Caco-2 (cell line): Measurements from ENCODE around the gene SMIM44. TPM values are rescaled to one million over a fixed set of nuclear protein-coding genes. Genes with fewer than 3 reads are reported as not detected.
A peak's percentile ranks its signal among the peaks of the same experiment; 100 is the strongest.

ENCODE experiments used
- BruUV-seq: library from RNA; stranded (reverse); fragments of 400-500 nt; replicated peaks from 2 replicates; lab custom pipeline; 2021; lab: Mats Ljungman, UMichigan
- CTCF ChIA-PET: fragments of 300-600 bp; sonication (Branson Sonifier 250); formaldehyde crosslinking; loops from one replicate; lab custom pipeline; 2022; ENCODE audit warnings: antibody characterized with exemption; lab: Charles Lee
- POLR2A ChIA-PET: fragments of 300-600 bp; sonication (Branson Sonifier 250); formaldehyde crosslinking; loops from one replicate; lab custom pipeline; 2022; ENCODE audit warnings: antibody characterized with exemption; lab: Charles Lee
- DNase-seq, 2 experiments: peaks; one replicate each; pipeline versions ENCODE4 v3.0.0 to v3.0.0-alpha.2; 2020 to 2022
- H3K27me3 ChIP-seq: replicated peaks from 2 replicates; pipeline ENCODE4 v1.6.0; 2011; ENCODE audit warnings: low read length; ENCODE audit not compliant: control insufficient read depth, insufficient read depth
- H3K36me3 ChIP-seq: 2 replicates; pipeline ENCODE4 v1.5.1; 2011; ENCODE audit warnings: low read length; ENCODE audit not compliant: control insufficient read depth, insufficient read depth
- H3K4me1 ChIP-seq: fragments of 250-450 bp; sonication (Bioruptor Pico); 2 replicates; pipeline ENCODE4 v1.5.1; 2020; ENCODE audit warnings: mild to moderate bottlenecking
- H3K4me3 ChIP-seq: 2 replicates; pipeline ENCODE4 v1.5.1; 2011; ENCODE audit warnings: low read depth, mild to moderate bottlenecking, control low read depth, low read length
- H3K9me3 ChIP-seq: fragments of 250-450 bp; sonication (Bioruptor Pico); 2 replicates; pipeline ENCODE4 v1.5.1; 2020; ENCODE audit warnings: mild to moderate bottlenecking, moderate library complexity
- H3K27ac Mint-ChIP-seq: one replicate; pipeline ENCODE4 v1.8.0; 2022; ENCODE audit warnings: mixed read lengths; ENCODE audit not compliant: unreplicated experiment
- H3K27me3 Mint-ChIP-seq: one replicate; pipeline ENCODE4 v1.8.0; 2022; ENCODE audit warnings: mixed read lengths; ENCODE audit not compliant: insufficient read depth, unreplicated experiment
- H3K36me3 Mint-ChIP-seq: one replicate; pipeline ENCODE4 v1.8.0; 2022; ENCODE audit warnings: mild to moderate bottlenecking, mixed read lengths; ENCODE audit not compliant: insufficient read depth, unreplicated experiment
- H3K4me1 Mint-ChIP-seq: one replicate; pipeline ENCODE4 v1.8.0; 2022; ENCODE audit warnings: low read depth, mixed read lengths; ENCODE audit not compliant: unreplicated experiment
- H3K4me3 Mint-ChIP-seq: one replicate; pipeline ENCODE4 v1.8.0; 2022; ENCODE audit warnings: mild to moderate bottlenecking, moderate library complexity, mixed read lengths; ENCODE audit not compliant: unreplicated experiment
- H3K9me3 Mint-ChIP-seq: one replicate; pipeline ENCODE4 v1.8.0; 2022; ENCODE audit warnings: mixed read lengths; ENCODE audit not compliant: unreplicated experiment
- CTCF ChIP-seq, 2 experiments: fragments of 200-600 bp in 1 of 2; IDR thresholded peaks; 1 replicate in 1 of 2; 2 replicates in 1 of 2; pipeline versions ENCODE4 v1.5.1 to v1.8.0; 2011 to 2022; ENCODE audit warnings: antibody characterized with exemption in 1 of 2, control low read depth in 1 of 2, inconsistent platforms in 1 of 2, low read depth in 1 of 2, low read length in 1 of 2, mild to moderate bottlenecking in 1 of 2, moderate library complexity in 1 of 2; ENCODE audit not compliant: insufficient read depth in 1 of 2, severe bottlenecking in 1 of 2, unreplicated experiment in 1 of 2
- intact Hi-C: fragments of 100-400 bp; cut with micrococcal nuclease; formaldehyde crosslinking; loops from one replicate; pipeline ENCODE4 v1.10.0; 2022; ENCODE audit not compliant: unreplicated experiment
- total RNA-seq: library from RNA; stranded (reverse); gene quantifications from 2 replicates; pipeline ENCODE4 v1.2.3, GENCODE V29; 2022

SMIM44 gene
- total RNA-seq, 1 experiment from 2014 or later = not detected

- DNase-seq = peak; percentile 99
- Mint-ChIP-seq H3K27ac (peak within 1 kb of the TSS; percentile 94), H3K27me3 (no peaks in the 10 kb centered on the region), H3K9me3 (no peaks in the 10 kb centered on the region), H3K4me1 (peaks cover 4% of the 10 kb centered on the region), H3K4me3 (peak within 1 kb of the TSS; percentile 80), H3K36me3 (peaks cover 32% of the 10 kb centered on the region)
- POLR2A ChIA-PET = no interaction called here
- H3K4me3 ChIP-seq = peak within 1 kb of the TSS; percentile 61
- TF ChIP-seq CTCF (IDR thresholded peaks at IDR 0.05; ENCODE audit: insufficient read depth in 1 of 2, low read depth in 1 of 2, low read length in 1 of 2, severe bottlenecking in 1 of 2, unreplicated experiment in 1 of 2) = no peak
- no peaks in the 10 kb centered on the region for H3K27me3 ChIP-seq
- no peaks in the 10 kb centered on the region for H3K9me3 ChIP-seq
- CTCF ChIA-PET = interaction anchor here (0.5 to 1.4 kb wide), 2 partner anchors 20 to 323 kb away, joined by 4 to 5 read pairs; no protein-coding TSS in a partner anchor
- intact Hi-C loops = loop anchor here (1.0 kb wide), 1 partner anchor 8 kb away; no protein-coding TSS in a partner anchor
- H3K36me3 ChIP-seq = peaks cover 1% of the 10 kb centered on the region; the same call in 1 of the 2 replicates
- no peaks in the 10 kb centered on the region; the same call in 1 of the 2 replicates for H3K4me1 ChIP-seq
- BruUV-seq = TSS peak; percentile 76
Measured at GRCh38 chr19:3505598-3506383, 22.6 kb upstream of the SMIM44 start, which contains the start of gene FZR1. Gene FZR1, plus strand, starts transcription at chr19:3506311. Its CDS starts 16,679 bp downstream, at chr19:3522990.

DNA sequence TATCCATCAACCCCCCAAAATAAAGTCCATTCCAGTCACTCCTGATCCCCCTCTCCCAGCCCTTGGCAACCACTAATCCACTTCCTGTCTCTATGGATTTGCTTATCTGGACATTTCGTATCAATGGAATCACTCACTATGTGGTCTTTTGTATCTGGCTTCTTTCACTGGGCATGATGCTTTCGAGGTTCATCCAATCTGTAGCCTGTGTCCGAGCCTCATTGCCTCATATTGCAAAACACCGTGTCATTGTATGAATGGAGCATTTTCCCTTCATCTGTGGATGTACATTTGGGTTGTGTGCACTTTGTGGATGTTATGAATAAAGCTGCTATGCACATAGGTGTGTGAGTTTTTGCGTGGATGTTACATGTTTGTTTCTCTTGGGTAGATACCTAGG lies 21.5 kb upstream of the SMIM44 start:
- ChIA-PET CTCF (interaction anchor here (0.5 kb wide), 1 partner anchor 322 kb away, joined by 4 read pairs; no protein-coding TSS in a partner anchor), POLR2A (no interaction called here)
- H3K4me3 ChIP-seq = no peak overlapping the region; the same call in 1 of the 2 replicates
- Mint-ChIP-seq H3K27me3 (no peaks in the 10 kb centered on the region), H3K9me3 (no peaks in the 10 kb centered on the region), H3K4me3 (peak overlapping the region; percentile 80), H3K4me1 (peaks cover 6% of the 10 kb centered on the region), H3K27ac (peak overlapping the region; percentile 94), H3K36me3 (peaks cover 35% of the 10 kb centered on the region)
- peaks cover 1% of the 10 kb centered on the region; the same call in 1 of the 2 replicates for H3K36me3 ChIP-seq
- no peaks in the 10 kb centered on the region for H3K9me3 ChIP-seq
- no peaks in the 10 kb centered on the region for H3K27me3 ChIP-seq
- no peak for TF ChIP-seq CTCF (IDR thresholded peaks at IDR 0.05; ENCODE audit: insufficient read depth in 1 of 2, low read depth in 1 of 2, low read length in 1 of 2, severe bottlenecking in 1 of 2, unreplicated experiment in 1 of 2)
- no peak for DNase-seq
- intact Hi-C loops = loop anchor here (1.0 kb wide), 1 partner anchor 7 kb away; no protein-coding TSS in a partner anchor
- no peaks in the 10 kb centered on the region; the same call in 1 of the 2 replicates for H3K4me1 ChIP-seq
- BruUV-seq = no TSS peak

DNA sequence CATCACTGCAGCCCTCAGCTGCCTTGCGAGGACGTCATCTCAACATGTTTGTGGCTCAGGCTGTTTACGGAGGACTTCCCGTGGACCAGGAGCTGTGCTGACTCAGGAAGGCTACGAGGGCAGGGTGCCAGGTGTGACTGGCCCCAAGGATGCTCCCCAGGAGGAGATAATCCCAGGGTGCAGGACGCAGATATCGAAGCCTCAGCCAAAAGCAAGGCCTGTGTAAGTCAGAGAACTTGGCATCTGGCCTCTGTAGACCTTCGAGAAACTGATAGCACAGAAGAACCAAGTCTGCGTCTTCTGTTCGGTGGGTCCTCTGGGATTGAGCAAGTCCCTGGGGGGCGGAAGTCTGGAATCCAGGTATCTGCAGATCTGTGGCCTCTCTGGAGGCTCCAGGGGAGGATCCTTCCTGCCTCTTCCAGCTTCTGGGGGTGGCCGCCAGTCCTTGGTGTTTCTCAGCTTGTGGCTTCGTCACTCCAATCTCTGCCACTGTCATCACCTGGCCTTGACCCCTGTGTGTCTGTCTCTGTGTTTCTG lies 19.9 kb upstream of the SMIM44 start:
- Mint-ChIP-seq H3K36me3 (peaks cover 29% of the 10 kb centered on the region), H3K27me3 (no peaks in the 10 kb centered on the region), H3K27ac (no peak overlapping the region), H3K9me3 (no peaks in the 10 kb centered on the region), H3K4me3 (no peak overlapping the region), H3K4me1 (peaks cover 7% of the 10 kb centered on the region)
- Histone ChIP-seq H3K4me3 (no peak overlapping the region), H3K9me3 (no peaks in the 10 kb centered on the region), H3K27me3 (no peaks in the 10 kb centered on the region), H3K36me3 (no peaks in the 10 kb centered on the region), H3K4me1 (peaks cover 4% of the 10 kb centered on the region; the same call in 1 of the 2 replicates)
- ChIA-PET CTCF (no interaction called here), POLR2A (no interaction called here)
- intact Hi-C loops = no loop called here
- TF ChIP-seq CTCF (IDR thresholded peaks at IDR 0.05; ENCODE audit: insufficient read depth in 1 of 2, low read depth in 1 of 2, low read length in 1 of 2, severe bottlenecking in 1 of 2, unreplicated experiment in 1 of 2) = no peak
- DNase-seq = no peak
- BruUV-seq = no TSS peak
